Prostate gland (tissue), 2 donors: ENCODE data around the gene SPRED1. TPM values are rescaled to one million over a fixed set of nuclear protein-coding genes. Genes with fewer than 3 reads are reported as not detected.

Experiments
- DNase-seq: peaks from one replicate; pipeline ENCODE4 v3.0.0-alpha.2; 2019; ENCODE audit warnings: low spot score
- H3K27ac ChIP-seq, 2 donors: fragments of 200-600 bp; sonication (generic); 2 replicates each; pipeline ENCODE4 v1.5.1; 2017 to 2019
- H3K27me3 ChIP-seq: fragments of 200-600 bp; sonication (generic); replicated peaks from 2 replicates; pipeline ENCODE4 v1.5.1; 2019; ENCODE audit not compliant: insufficient read depth
- H3K36me3 ChIP-seq, 2 donors: fragments of 200-600 bp; sonication (generic); 1 replicate in 1 of 2; 2 replicates in 1 of 2; pipeline versions ENCODE4 v1.5.1 to v1.8.1; 2017 to 2019
- H3K4me1 ChIP-seq: fragments of 200-600 bp; sonication (generic); replicated peaks from 2 replicates; pipeline ENCODE4 v1.5.1; 2019
- H3K4me3 ChIP-seq, 2 donors: fragments of 200-600 bp; sonication (generic); 2 replicates each; pipeline ENCODE4 v1.5.1; 2017 to 2019
- H3K9me3 ChIP-seq: fragments of 200-600 bp; sonication (generic); 2 replicates; pipeline ENCODE4 v1.5.1; 2017
- CTCF ChIP-seq, 4 experiments: fragments of 200-600 bp in 2 of 4; fragments of 450-650 bp in 2 of 4; sonication (generic) in 2 of 4; IDR thresholded peaks; 1 replicate in 3 of 4; 2 replicates in 1 of 4; pipeline ENCODE4 v1.5.1; 2016 to 2019; ENCODE audit warnings: antibody characterized with exemption in 4 of 4, mild to moderate bottlenecking in 2 of 4, moderate library complexity in 2 of 4
- POLR2A ChIP-seq: fragments of 450-650 bp; IDR thresholded peaks from one replicate; pipeline ENCODE4 v1.6.1; 2016; ENCODE audit warnings: antibody characterized with exemption, mild to moderate bottlenecking
- POLR2AphosphoS5 ChIP-seq: sonication (generic); formaldehyde crosslinking; IDR thresholded peaks from one replicate; pipeline ENCODE4 v1.6.1; 2017; ENCODE audit warnings: antibody characterized with exemption
- WGBS: methylation state at CpG from one replicate; pipeline ENCODE4 v1.1.5; 2018; 5-methylcytosine and 5-hydroxymethylcytosine counted together
- intact Hi-C: fragments of 100-400 bp; cut with DNase I; formaldehyde crosslinking; loops from one replicate; pipeline ENCODE4 v1.14.2; 2022
- total RNA-seq, 2 donors: library from RNA; depleted of rRNA; stranded (reverse); fragments of >200 nt; gene quantifications; one replicate each; pipeline ENCODE4 v1.1.0, GENCODE V29; 2016

Gene SPRED1
- total RNA-seq, 2 donors from 2014 or later, result 9.5 to 13.3 TPM

- WGBS, result 45% methylated on average over 1 of the region's 1 CpG
- Histone ChIP-seq H3K27ac (no peak overlapping the region), H3K27me3 (no peaks in the 10 kb centered on the region), H3K4me3 (no peak overlapping the region), H3K9me3 (no peaks in the 10 kb centered on the region), H3K4me1 (no peaks in the 10 kb centered on the region), H3K36me3 (no peaks in the 10 kb centered on the region)
- no peak for DNase-seq
- TF ChIP-seq CTCF (IDR thresholded peaks at IDR 0.05), result no peak
- TF ChIP-seq POLR2AphosphoS5, result no peak
- TF ChIP-seq POLR2A, result no peak
- intact Hi-C loops, result no loop called here
These were observed 125.0 kb downstream of the SPRED1 start for GRCh38 chr15:38377636-38378035.

DNA sequence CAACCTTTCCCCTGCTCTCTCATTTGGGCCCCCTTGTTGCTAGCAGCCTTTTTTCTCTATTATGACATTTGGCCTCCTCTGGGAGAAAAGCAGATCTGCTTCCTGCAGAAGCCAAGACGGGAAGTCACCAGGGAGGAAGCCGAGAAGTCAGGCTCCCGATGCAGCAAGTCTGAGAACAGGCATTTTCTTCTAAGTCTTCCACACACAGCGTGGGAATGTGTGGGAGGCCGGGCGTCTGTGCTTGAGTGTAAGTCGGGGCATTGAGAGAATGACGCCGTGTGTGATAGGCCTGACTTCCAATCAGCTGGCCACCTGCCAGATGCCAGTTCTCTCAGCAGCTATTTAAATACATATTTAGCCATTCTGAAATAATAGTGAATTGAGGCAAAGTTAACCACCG lies 125.5 kb downstream of the SPRED1 start:
- TF ChIP-seq POLR2A, result no peak
- TF ChIP-seq POLR2AphosphoS5, result no peak
- no peak for TF ChIP-seq CTCF (IDR thresholded peaks at IDR 0.05)
- DNase-seq, result no peak
- 44% methylated on average over 10 of the region's 10 CpGs for WGBS

DNA sequence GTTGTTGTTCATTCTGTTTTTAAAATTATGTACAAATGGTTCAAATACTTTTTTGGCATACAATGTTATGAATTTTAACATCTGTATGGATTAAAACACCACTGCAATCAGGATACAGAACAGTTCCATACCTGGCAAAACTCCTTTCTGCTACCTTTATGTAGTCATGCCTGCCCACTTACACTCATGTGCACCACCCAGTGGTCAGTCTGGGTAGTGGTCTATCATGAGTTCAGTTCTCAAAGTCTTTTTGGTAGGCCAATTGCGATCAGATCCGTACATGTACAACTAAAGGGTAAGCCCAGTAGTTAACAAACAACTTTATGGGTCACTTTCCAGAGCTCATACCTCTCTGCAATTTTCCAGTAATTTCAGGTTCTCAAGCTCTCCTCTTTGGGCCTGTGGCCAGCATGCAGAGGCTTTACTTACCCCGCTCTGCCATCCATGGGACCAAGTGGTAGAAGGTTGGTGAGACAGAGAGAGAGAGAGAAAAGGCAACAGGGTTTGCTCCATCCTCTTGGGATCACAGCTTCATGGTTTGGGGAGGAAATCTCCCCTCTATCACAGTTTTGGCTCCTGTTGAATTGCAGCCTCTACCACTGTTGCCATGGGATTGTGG lies 137.4 kb downstream of the SPRED1 start:
- no peaks in the 10 kb centered on the region for H3K27me3 ChIP-seq
- no peak overlapping the region for H3K4me3 ChIP-seq
- 71% methylated on average over 3 of the region's 3 CpGs for WGBS
- DNase-seq, result peak; percentile 63
- no peaks in the 10 kb centered on the region for H3K36me3 ChIP-seq
- H3K27ac ChIP-seq, result no peak overlapping the region
- TF ChIP-seq POLR2AphosphoS5 (peak; percentile 19), CTCF (IDR thresholded peaks at IDR 0.05) (peak; percentile 43 to 74 (median 72)), POLR2A (no peak)
- intact Hi-C loops, result loop anchor here (1.0 kb wide), 1 partner anchor 395 kb away; no protein-coding TSS in a partner anchor
- H3K9me3 ChIP-seq, result no peaks in the 10 kb centered on the region
- no peaks in the 10 kb centered on the region for H3K4me1 ChIP-seq

More for the DNA sequence above, 125.5 kb downstream of the SPRED1 start:
- Histone ChIP-seq H3K27ac (no peak overlapping the region), H3K27me3 (no peaks in the 10 kb centered on the region), H3K4me1 (no peaks in the 10 kb centered on the region), H3K36me3 (no peaks in the 10 kb centered on the region), H3K9me3 (no peaks in the 10 kb centered on the region), H3K4me3 (no peak overlapping the region)
- intact Hi-C loops, result no loop called here

GRCh38 chr15:38391191-38391590 lies 138.6 kb downstream of the SPRED1 start:
- intact Hi-C loops, result no loop called here
- no peak overlapping the region for H3K27ac ChIP-seq
- H3K4me3 ChIP-seq, result no peak overlapping the region
- H3K9me3 ChIP-seq, result no peaks in the 10 kb centered on the region
- H3K36me3 ChIP-seq, result no peaks in the 10 kb centered on the region
- no peaks in the 10 kb centered on the region for H3K27me3 ChIP-seq
- TF ChIP-seq POLR2A, result no peak
- TF ChIP-seq POLR2AphosphoS5, result no peak
- TF ChIP-seq CTCF (IDR thresholded peaks at IDR 0.05), result no peak
- no peaks in the 10 kb centered on the region for H3K4me1 ChIP-seq
- no peak for DNase-seq
- WGBS, result 66% methylated on average over 2 of the region's 2 CpGs

DNA sequence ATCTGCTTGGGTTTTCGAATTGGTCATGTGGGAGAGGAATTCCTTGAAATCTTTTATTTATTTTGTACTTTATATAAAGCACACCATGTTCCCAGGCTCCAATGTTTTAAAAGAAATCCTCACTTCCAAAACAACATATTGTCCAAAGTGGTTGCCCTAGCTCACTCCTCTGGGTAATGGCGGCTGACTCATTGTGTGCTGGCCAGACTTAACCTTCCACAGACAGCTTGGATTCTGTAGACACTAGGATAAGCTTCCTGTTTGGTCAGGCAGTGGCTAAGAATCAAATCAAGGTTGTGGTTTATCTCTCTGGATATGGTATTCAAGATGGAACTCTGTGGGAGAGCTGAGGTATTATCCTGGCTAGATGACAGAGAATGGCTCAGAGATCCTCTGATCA lies 145.5 kb downstream of the SPRED1 start:
- no peak for TF ChIP-seq CTCF (IDR thresholded peaks at IDR 0.05)
- no peak for TF ChIP-seq POLR2AphosphoS5
- no peak for TF ChIP-seq POLR2A
- intact Hi-C loops, result no loop called here
- Histone ChIP-seq H3K4me3 (no peak overlapping the region), H3K27me3 (no peaks in the 10 kb centered on the region), H3K4me1 (no peaks in the 10 kb centered on the region), H3K9me3 (no peaks in the 10 kb centered on the region), H3K27ac (peak overlapping the region in 1 of 2 donors; percentile 55), H3K36me3 (no peaks in the 10 kb centered on the region)
- 47% methylated on average over 2 of the region's 2 CpGs for WGBS
- DNase-seq, result peak; percentile 20
